Kidney (tissue), 14 donors: ENCODE results near the gene LAMTOR4. TPM values are rescaled to one million over a fixed set of nuclear protein-coding genes. Genes with fewer than 3 reads are reported as not detected.

Experiments used
- DNase-seq, 5 donors: peaks; one replicate each; pipeline ENCODE4 v3.0.0-alpha.2; 2013 to 2020
- FAIRE-seq: peaks from 2 replicates; lab custom pipeline; 2012; peaks lifted over from hg19 to GRCh38; lab: Jason Lieb, UNC
- H3K27ac ChIP-seq, 2 donors: one replicate each; pipeline ENCODE4 v1.7.0; 2013; ENCODE audit warnings: low read depth in 2 of 2, low read length in 2 of 2, inconsistent platforms in 1 of 2
- H3K27me3 ChIP-seq: one replicate; pipeline ENCODE4 v1.7.1; 2013; ENCODE audit warnings: low read length, inconsistent platforms; ENCODE audit not compliant: control insufficient read depth, insufficient read depth
- H3K36me3 ChIP-seq, 3 donors: one replicate each; pipeline versions ENCODE4 v1.7.0 to v1.7.1; 2013; ENCODE audit warnings: low read length in 3 of 3, control low read depth in 1 of 3, inconsistent platforms in 1 of 3; ENCODE audit not compliant: insufficient read depth in 3 of 3, control insufficient read depth in 2 of 3
- H3K4me1 ChIP-seq, 3 donors: one replicate each; pipeline versions ENCODE4 v1.7.0 to v1.7.1; 2013; ENCODE audit warnings: low read length in 3 of 3, inconsistent platforms in 1 of 3, low read depth in 1 of 3; ENCODE audit not compliant: control insufficient read depth in 2 of 3, insufficient read depth in 2 of 3
- H3K4me3 ChIP-seq, 3 donors: one replicate each; pipeline versions ENCODE4 v1.7.0 to v1.8.1; 2013; ENCODE audit warnings: low read length in 3 of 3, control low read depth in 1 of 3, inconsistent platforms in 1 of 3
- H3K9ac ChIP-seq, 3 donors: one replicate each; pipeline versions ENCODE4 v1.7.0 to v1.7.1; 2013; ENCODE audit warnings: low read length in 3 of 3, control low read depth in 1 of 3, inconsistent platforms in 1 of 3
- H3K9me3 ChIP-seq, 3 donors: one replicate each; pipeline versions ENCODE4 v1.7.0 to v1.7.1; 2013; ENCODE audit warnings: low read length in 3 of 3, control low read depth in 1 of 3, inconsistent platforms in 1 of 3; ENCODE audit not compliant: control insufficient read depth in 2 of 3, insufficient read depth in 1 of 3
- CTCF ChIP-seq: IDR thresholded peaks from 3 replicates; pipeline ENCODE4 v1.5.1; 2012; ENCODE audit warnings: mild to moderate bottlenecking, moderate library complexity, borderline replicate concordance; ENCODE audit not compliant: insufficient read depth; ENCODE audit errors: extremely low read depth
- intact Hi-C: fragments of 100-400 bp; cut with DNase I; formaldehyde crosslinking; loops from one replicate; pipeline ENCODE4 v1.11.1; 2022
- polyA plus RNA-seq: library from polyadenylated mRNA; stranded (reverse); fragments of 350-450 nt; fragmentation: Illumina TruSeq; extraction: RNeasy Lipid Tissue Mini Kit (QIAGEN cat#74804); gene quantifications from one replicate; pipeline ENCODE4 v1.2.3, GENCODE V29; 2014; ENCODE audit warnings: low read depth, low replicate concordance; ENCODE audit not compliant: insufficient read depth
- total RNA-seq: library from RNA; stranded (reverse); fragmentation: NEBNext Ultra II Directional; extraction: Animal tissue kit (Norgen Biotek cat#: 25700); gene quantifications from one replicate; pipeline ENCODE4 v1.2.1, GENCODE V29; 2021
- donor health status: control.
- donor health status: control.
- donor health status: control.
- donor health status: control.
- donor health status: control.
- donor health status: DM: yes; HTN: yes; CAD: no.
- donor health status: Normal renal cell carcinoma (clear cell type).

The LAMTOR4 gene
- total and polyA plus RNA-seq, 2 donors from 2014 or later: 122 to 470 TPM

- Histone ChIP-seq H3K9me3 (no peaks in the 10 kb centered on the region), H3K4me1 (peaks cover 0 to 8% (median 7%) of the 10 kb centered on the region in 3 donors), H3K4me3 (no peak overlapping the region), H3K36me3 (peaks cover 2 to 18% (median 3%) of the 10 kb centered on the region in 3 donors), H3K9ac (no peak overlapping the region), H3K27ac (no peak overlapping the region), H3K27me3 (no peaks in the 10 kb centered on the region)
- TF ChIP-seq CTCF: no peak
- FAIRE-seq (no peak), DNase-seq (no peak)
- intact Hi-C loops: no loop called here
These were observed 3.7 kb downstream of the LAMTOR4 start for GRCh38 chr7:100152404-100152803.

- intact Hi-C loops: no loop called here
- DNase-seq: no peak
- H3K4me3 ChIP-seq: no peak overlapping the region
- FAIRE-seq: no peak
- no peak for TF ChIP-seq CTCF
- H3K27me3 ChIP-seq: no peaks in the 10 kb centered on the region
- H3K9me3 ChIP-seq: no peaks in the 10 kb centered on the region
- H3K4me1 ChIP-seq: peaks cover 0 to 11% (median 6%) of the 10 kb centered on the region in 3 donors
- no peak overlapping the region for H3K27ac ChIP-seq
- H3K9ac ChIP-seq: no peak overlapping the region
- H3K36me3 ChIP-seq: peaks cover 2 to 18% (median 3%) of the 10 kb centered on the region in 3 donors
These were observed 4.4 kb downstream of the LAMTOR4 start for GRCh38 chr7:100152937-100153666.

- no peak overlapping the region for H3K4me3 ChIP-seq
- no peak for DNase-seq
- H3K27me3 ChIP-seq: no peaks in the 10 kb centered on the region
- no peak for TF ChIP-seq CTCF
- no peaks in the 10 kb centered on the region for H3K9me3 ChIP-seq
- intact Hi-C loops: no loop called here
- peaks cover 2 to 18% (median 3%) of the 10 kb centered on the region in 3 donors for H3K36me3 ChIP-seq
- FAIRE-seq: no peak
- no peak overlapping the region for H3K27ac ChIP-seq
- H3K9ac ChIP-seq: no peak overlapping the region
- peaks cover 0 to 11% (median 6%) of the 10 kb centered on the region in 3 donors for H3K4me1 ChIP-seq
These were observed 5.2 kb downstream of the LAMTOR4 start for GRCh38 chr7:100153708-100154535.
